Measurements from ENCODE around the gene TUBGCP2.

DNA sequence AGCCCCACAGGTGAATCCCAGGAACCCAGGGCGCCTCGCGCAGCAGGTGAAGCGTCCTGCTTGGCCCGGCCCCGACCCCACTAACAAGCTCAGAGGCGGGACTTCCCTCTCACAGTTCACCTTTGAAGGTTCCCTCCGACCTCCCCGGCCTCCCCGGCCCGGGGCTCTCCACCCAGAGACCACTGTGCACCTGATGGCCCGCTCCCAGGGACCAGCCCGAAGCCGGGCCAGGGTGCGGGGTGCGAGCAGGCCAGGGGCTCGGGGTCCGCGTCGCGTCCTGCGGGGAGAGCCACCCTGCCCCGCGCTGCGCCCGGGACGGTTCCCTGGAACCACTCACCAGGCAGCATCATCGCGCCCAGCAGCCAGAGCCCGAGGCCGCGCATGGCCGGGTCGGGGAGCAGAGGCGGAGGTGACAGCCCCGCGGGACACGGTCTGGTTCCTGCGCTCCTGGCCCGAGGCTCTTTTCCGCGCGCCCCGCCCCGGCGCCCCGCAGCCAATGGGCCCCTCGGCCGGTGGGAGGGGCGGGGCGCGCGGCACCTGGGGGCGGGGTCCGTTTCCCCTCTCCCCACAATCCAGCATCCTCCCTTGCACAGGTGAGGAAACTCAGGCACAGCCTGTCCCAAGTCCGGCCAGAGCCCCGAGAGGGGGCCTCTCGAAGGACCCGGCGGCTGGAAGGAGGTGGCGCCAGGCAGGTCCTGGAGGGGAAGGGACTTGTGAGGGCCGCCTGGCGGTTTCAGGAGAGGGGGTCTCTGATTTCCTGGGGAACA, 32.1 kb downstream of the TUBGCP2 start, which contains the start of gene ADAM8:
- TF ChIP-seq EP300 (IDR thresholded peaks at IDR 0.05) (no peak), POLR2AphosphoS5 (IDR thresholded peaks at IDR 0.05) (no peak)
